Pancreas (tissue), 10 donors: ENCODE measurements around the gene ATP5PD. TPM values are rescaled to one million over a fixed set of nuclear protein-coding genes. Genes with fewer than 3 reads are reported as not detected.

Experiments
- ATAC-seq, 4 donors: fragments of 200-7000 bp; cut with Tn5 transposase; one replicate each; pipeline versions ENCODE4 v1.8.0 to v1.9.1; 2020; ENCODE audit warnings: mild to moderate bottlenecking in 4 of 4, moderate library complexity in 4 of 4
- DNase-seq, 6 donors: peaks; one replicate each; pipeline ENCODE4 v3.0.0-alpha.2; 2020
- FAIRE-seq: peaks from 2 replicates; lab custom pipeline; 2012; peaks lifted over from hg19 to GRCh38; lab: Jason Lieb, UNC
- H3K27ac ChIP-seq, 4 donors: fragments of 200-600 bp; sonication (generic); 1 replicate in 3 of 4; 2 replicates in 1 of 4; pipeline versions ENCODE4 v1.5.0 to v1.8.0; 2020
- H3K27me3 ChIP-seq, 4 donors: fragments of 200-600 bp; one replicate each; pipeline ENCODE4 v1.8.0; 2021
- H3K36me3 ChIP-seq, 3 donors: fragments of 200-600 bp; sonication (generic) in 1 of 3; one replicate each; pipeline versions ENCODE4 v1.5.0 to v1.8.0; 2020 to 2021
- H3K4me1 ChIP-seq, 3 donors: fragments of 200-600 bp; one replicate each; pipeline ENCODE4 v1.8.0; 2021
- H3K4me3 ChIP-seq, 4 donors: fragments of 200-600 bp; sonication (generic) in 2 of 4; one replicate each; pipeline versions ENCODE4 v1.5.0 to v1.8.0; 2020 to 2021
- H3K9me3 ChIP-seq, 4 donors: fragments of 200-600 bp; one replicate each; pipeline ENCODE4 v1.8.0; 2021
- WGBS, 2 donors: extraction: QIAGEN DNeasy Blood & Tissue Kit; methylation state at CpG; one replicate each; pipeline ENCODE4 v1.1.7; 2013; 5-methylcytosine and 5-hydroxymethylcytosine counted together
- intact Hi-C, 3 donors: fragments of 100-400 bp; cut with DNase I; formaldehyde crosslinking; loops; one replicate each; pipeline versions ENCODE4 v1.11.1 to v1.14.2; 2022
- polyA plus RNA-seq, 2 donors: library from polyadenylated mRNA; stranded (reverse); fragments of 200-250 nt; gene quantifications; one replicate each; pipeline ENCODE4 v1.2.3, GENCODE V29; 2013
- total RNA-seq, 6 donors: library from RNA; stranded (reverse); fragmentation: NEBNext Ultra II Directional in 4 of 6; extraction: Animal tissue kit (Norgen Biotek cat#: 25700) in 4 of 6; gene quantifications; one replicate each; pipeline versions ENCODE4 v1.2.1 to v1.2.4, GENCODE V29; 2021 to 2023
- TF ChIP-seq, protein P1 (sequence below), 4 donors: fragments of 200-600 bp; sonication (generic) in 3 of 4; IDR thresholded peaks; one replicate each; pipeline versions ENCODE4 v1.5.0 to v1.8.0; 2021; ENCODE audit warnings: antibody characterized with exemption in 4 of 4
- donor health status: healthy with polysubstance abuse.
- donor health status: DM: no; HTN: no; CAD: no; lungs with moderate emphysema.
- donor health status: DM: no; HTN: no; CAD: no.
- donor health status: control.
- donor health status: control.
- donor health status: Bipolar disorder and iron deficiency.
- donor health status: DM: yes; HTN: yes; CAD: no.
- donor health status: DM: no; HTN: no; CAD: no.
- donor health status: DM: no; HTN: no; CAD: no.
- donor health status: DM: yes; HTN: yes; CAD: no.

Gene ATP5PD
- total and polyA plus RNA-seq, 8 donors: 81.6 to 229 (median 110) TPM

DNA sequence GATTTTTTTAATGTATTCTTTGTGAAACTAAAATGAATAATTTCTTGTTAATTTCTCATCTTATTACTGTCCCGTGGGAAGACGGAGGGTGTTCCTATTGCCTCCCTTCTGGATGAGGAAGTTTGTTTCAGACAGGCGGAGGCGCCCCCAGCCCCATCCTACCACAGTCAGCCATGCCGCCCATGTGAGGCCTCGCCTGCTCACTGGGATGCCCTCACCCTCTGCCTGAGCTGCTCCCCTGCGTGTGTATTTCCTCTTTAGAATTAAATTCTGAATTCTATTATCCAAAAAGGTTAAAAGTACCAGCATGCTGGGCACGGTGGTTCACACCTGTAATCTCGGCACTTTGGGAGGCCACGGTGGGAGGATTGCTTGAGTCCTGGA is 14.3 kb upstream of the ATP5PD start:
- H3K27ac ChIP-seq: no peak overlapping the region
- H3K9me3 ChIP-seq: no peaks in the 10 kb centered on the region
- ATAC-seq (no peak), DNase-seq (peak in 1 of 6 donors; percentile 22), FAIRE-seq (no peak)
- TF ChIP-seq, protein P1, sequence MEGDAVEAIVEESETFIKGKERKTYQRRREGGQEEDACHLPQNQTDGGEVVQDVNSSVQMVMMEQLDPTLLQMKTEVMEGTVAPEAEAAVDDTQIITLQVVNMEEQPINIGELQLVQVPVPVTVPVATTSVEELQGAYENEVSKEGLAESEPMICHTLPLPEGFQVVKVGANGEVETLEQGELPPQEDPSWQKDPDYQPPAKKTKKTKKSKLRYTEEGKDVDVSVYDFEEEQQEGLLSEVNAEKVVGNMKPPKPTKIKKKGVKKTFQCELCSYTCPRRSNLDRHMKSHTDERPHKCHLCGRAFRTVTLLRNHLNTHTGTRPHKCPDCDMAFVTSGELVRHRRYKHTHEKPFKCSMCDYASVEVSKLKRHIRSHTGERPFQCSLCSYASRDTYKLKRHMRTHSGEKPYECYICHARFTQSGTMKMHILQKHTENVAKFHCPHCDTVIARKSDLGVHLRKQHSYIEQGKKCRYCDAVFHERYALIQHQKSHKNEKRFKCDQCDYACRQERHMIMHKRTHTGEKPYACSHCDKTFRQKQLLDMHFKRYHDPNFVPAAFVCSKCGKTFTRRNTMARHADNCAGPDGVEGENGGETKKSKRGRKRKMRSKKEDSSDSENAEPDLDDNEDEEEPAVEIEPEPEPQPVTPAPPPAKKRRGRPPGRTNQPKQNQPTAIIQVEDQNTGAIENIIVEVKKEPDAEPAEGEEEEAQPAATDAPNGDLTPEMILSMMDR (IDR thresholded peaks at IDR 0.05): no peak
- H3K4me3 ChIP-seq: no peak overlapping the region
- no peaks in the 10 kb centered on the region for H3K27me3 ChIP-seq
- peaks cover 2 to 30% (median 14%) of the 10 kb centered on the region in 3 donors for H3K36me3 ChIP-seq
- intact Hi-C loops: no loop called here
- 95 to 96% methylated on average over 10 of the region's 10 CpGs for WGBS, 2 donors
- H3K4me1 ChIP-seq: no peaks in the 10 kb centered on the region

DNA sequence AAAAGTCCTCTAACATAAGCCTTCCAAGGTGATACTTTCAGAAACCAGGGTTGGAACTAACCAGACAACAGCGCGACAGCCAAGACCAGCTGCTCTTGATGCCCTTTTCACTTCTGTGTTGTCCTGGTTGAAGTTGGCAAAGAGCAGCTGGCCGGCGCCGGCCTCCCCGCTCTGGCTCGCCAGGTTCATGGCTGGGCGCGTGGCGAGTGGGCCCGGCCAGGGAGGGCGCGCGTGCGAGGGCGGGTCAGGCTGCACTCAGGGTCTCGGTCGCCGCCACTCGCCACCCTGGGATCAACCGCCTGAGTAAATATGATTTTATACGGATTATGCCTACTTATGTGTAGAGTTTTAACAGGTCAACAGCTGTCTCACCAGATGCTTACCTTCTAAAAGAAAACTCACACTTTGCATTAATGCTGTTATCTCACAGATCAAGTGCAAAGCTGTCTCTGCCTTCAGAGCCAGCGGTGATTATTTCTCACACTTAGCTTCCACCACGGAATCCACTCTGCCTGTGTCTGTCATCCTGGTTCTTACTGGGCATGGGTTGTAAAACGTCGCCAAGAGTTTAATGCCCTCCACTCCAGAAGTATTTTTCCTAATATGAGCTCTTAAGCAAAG is 13.8 kb upstream of the ATP5PD start:
- TF ChIP-seq, protein P1 (IDR thresholded peaks at IDR 0.05): no peak
- peak in 2 of 4 donors; percentile 32 to 47 for ATAC-seq
- peaks cover 2 to 30% (median 14%) of the 10 kb centered on the region in 3 donors for H3K36me3 ChIP-seq
- no peaks in the 10 kb centered on the region for H3K9me3 ChIP-seq
- H3K27me3 ChIP-seq: no peaks in the 10 kb centered on the region
- no peak overlapping the region for H3K4me3 ChIP-seq
- FAIRE-seq: no peak
- peak in 1 of 6 donors; percentile 26 for DNase-seq
- 88 to 94% methylated on average over 26 of the region's 26 CpGs for WGBS, 2 donors
- no peak overlapping the region for H3K27ac ChIP-seq
- no peaks in the 10 kb centered on the region for H3K4me1 ChIP-seq
- intact Hi-C loops: no loop called here

DNA sequence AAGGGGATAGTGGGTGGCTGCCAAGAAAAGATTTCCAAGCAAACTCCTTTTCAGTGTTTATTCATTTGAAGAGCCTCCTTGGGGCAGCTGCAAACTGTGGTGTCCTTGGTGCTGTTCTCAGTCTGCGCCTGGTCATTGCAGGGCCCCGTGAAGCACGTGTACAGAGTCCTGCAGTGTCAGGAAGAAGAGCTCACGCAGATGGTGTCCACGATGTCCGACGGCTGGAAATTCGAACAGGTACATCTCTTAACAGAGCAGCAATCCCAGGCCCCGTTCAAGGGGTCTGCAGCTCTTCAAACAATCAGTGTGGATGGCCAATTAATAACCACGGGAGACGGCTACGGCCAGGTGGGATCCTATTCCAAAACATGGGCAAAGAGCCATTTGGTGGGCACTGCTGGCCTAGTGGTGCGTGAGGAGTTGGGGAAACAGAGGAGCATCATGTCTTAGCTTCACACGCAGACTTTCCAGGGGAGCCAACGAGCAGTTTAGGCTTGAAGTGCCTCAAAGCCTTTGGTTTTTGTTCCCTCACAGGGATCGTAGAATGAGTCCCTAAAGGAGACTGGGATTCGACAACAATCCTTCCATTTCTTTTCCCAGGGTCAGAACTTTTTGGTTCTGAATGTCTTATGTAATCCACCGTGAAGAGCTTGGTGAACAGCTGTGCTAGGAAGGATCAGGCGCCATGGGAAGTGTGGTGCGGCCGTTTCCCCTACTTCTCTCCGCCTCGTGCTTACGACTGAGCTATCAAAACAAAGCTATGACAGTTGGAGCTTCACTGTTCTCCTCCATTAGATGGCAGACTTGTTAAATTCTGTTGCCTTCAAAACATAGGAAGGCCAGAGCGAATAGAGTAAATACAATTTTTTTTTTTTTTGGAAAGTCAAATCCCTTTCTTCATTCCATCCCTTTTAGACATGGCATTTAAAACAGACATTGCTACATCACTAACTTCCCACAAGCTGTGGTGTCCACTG is 12.9 kb upstream of the ATP5PD start:
- Histone ChIP-seq H3K9me3 (no peaks in the 10 kb centered on the region), H3K4me1 (no peaks in the 10 kb centered on the region), H3K4me3 (no peak overlapping the region), H3K27me3 (no peaks in the 10 kb centered on the region), H3K36me3 (peaks cover 2 to 30% (median 14%) of the 10 kb centered on the region in 3 donors), H3K27ac (no peak overlapping the region)
- peak in 3 of 4 donors; percentile 78 to 85 (median 80) for ATAC-seq
- DNase-seq: peak in 1 of 6 donors; percentile 18
- intact Hi-C loops: no loop called here
- peak; percentile 53 for FAIRE-seq
- WGBS, 2 donors: 78 to 81% methylated on average over 25 of the region's 25 CpGs
- TF ChIP-seq, protein P1 (IDR thresholded peaks at IDR 0.05): no peak

- DNase-seq (no peak), FAIRE-seq (no peak), ATAC-seq (no peak)
- 73 to 89% methylated on average over 2 of the region's 2 CpGs for WGBS, 2 donors
- H3K27me3 ChIP-seq: no peaks in the 10 kb centered on the region
- peaks cover 0 to 15% (median 0%) of the 10 kb centered on the region in 3 donors for H3K36me3 ChIP-seq
- TF ChIP-seq, protein P1 (IDR thresholded peaks at IDR 0.05): no peak
- H3K9me3 ChIP-seq: no peaks in the 10 kb centered on the region
- intact Hi-C loops: no loop called here
- H3K27ac ChIP-seq: no peak overlapping the region
- peaks cover 4 to 12% (median 10%) of the 10 kb centered on the region in 3 donors for H3K4me1 ChIP-seq
- H3K4me3 ChIP-seq: no peak overlapping the region
Measured at GRCh38 chr17:75051941-75052340, 5.2 kb upstream of the ATP5PD start.
